B cell (primary cell): Measurements from ENCODE around the gene SCRN1.
"Not testable (repeated sequence)": the region's sequence is repeated elsewhere in the genome, so short reads cannot be mapped to it uniquely, and the experiment has no call there.

ENCODE experiments used
- EZH2 ChIP-seq: IDR thresholded peaks from 2 replicates; pipeline ENCODE4 v1.6.1; 2012; ENCODE audit warnings: borderline replicate concordance, low read depth, mild to moderate bottlenecking, moderate library complexity, low read length; ENCODE audit not compliant: insufficient read depth, poor library complexity, severe bottlenecking
- TF ChIP-seq, protein P1 (sequence below): fragments of 200-600 bp; IDR thresholded peaks from one replicate; pipeline ENCODE4 v1.8.0; 2022; ENCODE audit warnings: antibody characterized with exemption, mild to moderate bottlenecking

GRCh38 chr7:29890786-29891185, 98.8 kb downstream of the SCRN1 start:
- TF ChIP-seq, protein P1, sequence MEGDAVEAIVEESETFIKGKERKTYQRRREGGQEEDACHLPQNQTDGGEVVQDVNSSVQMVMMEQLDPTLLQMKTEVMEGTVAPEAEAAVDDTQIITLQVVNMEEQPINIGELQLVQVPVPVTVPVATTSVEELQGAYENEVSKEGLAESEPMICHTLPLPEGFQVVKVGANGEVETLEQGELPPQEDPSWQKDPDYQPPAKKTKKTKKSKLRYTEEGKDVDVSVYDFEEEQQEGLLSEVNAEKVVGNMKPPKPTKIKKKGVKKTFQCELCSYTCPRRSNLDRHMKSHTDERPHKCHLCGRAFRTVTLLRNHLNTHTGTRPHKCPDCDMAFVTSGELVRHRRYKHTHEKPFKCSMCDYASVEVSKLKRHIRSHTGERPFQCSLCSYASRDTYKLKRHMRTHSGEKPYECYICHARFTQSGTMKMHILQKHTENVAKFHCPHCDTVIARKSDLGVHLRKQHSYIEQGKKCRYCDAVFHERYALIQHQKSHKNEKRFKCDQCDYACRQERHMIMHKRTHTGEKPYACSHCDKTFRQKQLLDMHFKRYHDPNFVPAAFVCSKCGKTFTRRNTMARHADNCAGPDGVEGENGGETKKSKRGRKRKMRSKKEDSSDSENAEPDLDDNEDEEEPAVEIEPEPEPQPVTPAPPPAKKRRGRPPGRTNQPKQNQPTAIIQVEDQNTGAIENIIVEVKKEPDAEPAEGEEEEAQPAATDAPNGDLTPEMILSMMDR: not testable (repeated sequence)
- TF ChIP-seq EZH2: not testable (repeated sequence)
